SK-MEL-5 (cell line): ENCODE data around the gene DUOXA2. TPM values are rescaled to one million over a fixed set of nuclear protein-coding genes. Genes with fewer than 3 reads are reported as not detected.
"Not testable (repeated sequence)": the region's sequence is repeated elsewhere in the genome, so short reads cannot be mapped to it uniquely, and the experiment has no call there.

Experiments
- DNase-seq: peaks from one replicate; pipeline ENCODE4 v3.0.0-alpha.2; 2016; ENCODE audit warnings: low read depth, low spot score
- in situ Hi-C: cut with HindIII; loops from 2 replicates; pipeline ENCODE4 v1.10.0; 2016; ENCODE audit warnings: low sequenced_read_pairs, high pct_unique_total_duplicates, low pct_unique_long_range_greater_than_20kb
- polyA plus RNA-seq, 2 experiments: library from polyadenylated mRNA; depleted of rRNA; stranded (reverse); fragments of >200 nt; gene quantifications; 2 replicates each; pipeline ENCODE4 v1.2.3, GENCODE V29; 2015
- total RNA-seq: library from RNA; depleted of rRNA; stranded (reverse); fragments of >200 nt; shearing (Covaris generic); gene quantifications from 2 replicates; pipeline ENCODE4 v1.2.3, GENCODE V29; 2014; rRNA removed

Gene DUOXA2
- total RNA-seq: not detected in 2 replicates
- not detected in 2 replicates for polyA plus RNA-seq (2015; cell fraction: cytosol; rRNA removed)
- not detected in 2 replicates for polyA plus RNA-seq (2015; cell fraction: nucleus; rRNA removed)

GRCh38 chr15:45114076-45114750, at the start of gene DUOXA2, which contains the start of gene DUOX2:
Gene DUOXA2 (plus strand): TSS chr15:45114326. CDS start chr15:45114606, 280 bp downstream.
Gene DUOX2 (minus strand): TSS chr15:45114172. CDS start chr15:45113411, 761 bp downstream.
- in situ Hi-C loops: no loop called here
- no peak for DNase-seq

- in situ Hi-C loops: no loop called here
Measured at GRCh38 chr15:45064386-45064785, 49.7 kb upstream of the DUOXA2 start.

DNA sequence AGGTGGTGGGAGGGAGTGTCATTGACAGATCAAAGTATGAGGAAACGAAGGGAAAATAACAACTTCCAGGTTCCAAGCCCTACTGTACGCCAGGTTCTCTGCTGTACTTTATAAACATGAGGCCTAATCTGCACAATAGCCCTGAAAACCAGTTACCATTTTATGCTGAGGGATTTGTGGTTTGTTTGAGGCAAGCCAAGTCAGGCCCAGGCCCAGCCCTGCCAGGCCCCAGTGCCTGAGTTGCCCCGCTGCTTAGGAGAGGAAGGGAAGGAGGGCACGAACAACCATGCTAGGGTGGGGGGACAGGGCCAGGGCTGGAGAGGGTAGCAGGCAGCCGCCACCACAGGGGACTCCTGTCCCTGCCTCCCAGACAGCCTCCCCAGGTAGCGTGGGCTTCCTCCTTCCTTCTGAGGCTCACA, 44.2 kb upstream of the DUOXA2 start:
- in situ Hi-C loops, DNase-seq: not testable (repeated sequence)

More at GRCh38 chr15:45064386-45064785, 49.7 kb upstream of the DUOXA2 start:
- DNase-seq: peak; percentile 23

DNA sequence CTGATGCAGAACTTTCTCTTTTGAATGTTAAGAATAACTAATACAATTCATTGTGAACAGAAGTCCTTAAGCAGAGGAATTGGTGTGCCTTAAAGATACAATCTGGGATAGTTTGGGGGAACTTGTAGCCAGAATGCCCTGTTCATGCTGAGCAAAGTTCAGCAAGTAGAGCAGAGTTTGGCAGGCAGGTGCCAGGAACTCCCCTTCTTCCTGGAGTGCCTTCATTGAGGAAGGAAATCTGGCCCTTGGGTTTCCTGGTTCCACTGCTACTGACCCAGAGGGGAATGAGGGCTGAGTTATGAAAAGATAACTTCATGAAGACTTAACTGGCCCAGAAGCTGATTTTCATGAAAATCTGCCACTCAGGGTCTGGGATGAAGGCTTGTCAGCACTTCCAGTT, 40.5 kb upstream of the DUOXA2 start:
- in situ Hi-C loops: not testable (repeated sequence)

GRCh38 chr15:45075440-45076320, 38.4 kb upstream of the DUOXA2 start:
- in situ Hi-C loops, DNase-seq: not testable (repeated sequence)

More for the DNA sequence above, 40.5 kb upstream of the DUOXA2 start:
- DNase-seq: not testable (repeated sequence)

DNA sequence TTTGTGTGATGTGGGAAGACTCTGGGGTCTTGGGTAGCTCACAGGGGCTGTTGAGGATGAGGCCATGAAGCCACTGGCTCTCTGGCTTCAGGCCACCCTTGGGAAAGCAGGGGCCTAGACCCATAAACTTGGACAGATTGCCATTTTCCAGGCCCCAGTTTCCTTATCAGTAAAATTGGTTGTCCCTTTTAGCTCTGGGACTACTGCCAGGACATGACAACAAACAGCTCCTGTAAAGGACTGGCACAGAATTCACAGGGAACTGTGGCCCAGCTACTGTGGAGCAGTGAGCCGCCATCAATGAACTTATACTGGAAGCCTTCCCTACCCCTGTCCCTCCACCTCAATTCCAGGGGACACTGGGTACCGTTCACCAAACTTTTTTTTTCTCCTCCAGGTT, 36.7 kb upstream of the DUOXA2 start:
- DNase-seq, in situ Hi-C loops: not testable (repeated sequence)

GRCh38 chr15:45079201-45079600, 34.9 kb upstream of the DUOXA2 start:
- in situ Hi-C loops, DNase-seq: not testable (repeated sequence)

DNA sequence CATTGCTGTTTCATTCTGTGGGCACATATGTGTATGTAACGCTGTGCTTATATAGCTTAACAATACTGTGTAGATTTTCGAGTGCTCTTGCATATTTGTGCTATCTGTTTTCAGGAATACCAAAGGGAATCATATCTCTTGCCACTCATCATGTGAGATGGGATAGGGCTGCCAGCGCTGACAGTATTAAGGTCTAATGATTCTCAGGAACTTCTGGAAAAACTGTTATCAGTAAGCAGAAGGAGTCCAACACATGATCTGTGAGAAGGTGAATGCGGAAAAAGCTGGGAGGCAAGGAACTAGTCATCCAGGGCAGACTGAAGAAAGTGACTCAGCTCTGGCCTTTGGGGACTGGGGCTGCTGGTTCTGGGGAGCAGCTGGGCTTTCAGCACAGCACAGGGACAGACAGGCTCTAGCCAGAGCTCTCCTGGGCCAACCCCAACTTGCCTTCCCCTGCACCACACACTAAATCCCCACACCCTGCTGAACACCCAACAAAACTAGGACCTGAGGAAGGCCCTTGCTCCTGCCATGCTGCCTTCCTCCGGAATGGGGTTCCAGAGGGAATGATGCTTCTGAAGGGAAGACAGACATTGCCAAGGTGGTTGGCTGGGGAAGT, 34.4 kb upstream of the DUOXA2 start:
- in situ Hi-C loops, DNase-seq: not testable (repeated sequence)

GRCh38 chr15:45080593-45080992, 33.5 kb upstream of the DUOXA2 start:
- DNase-seq, in situ Hi-C loops: not testable (repeated sequence)

- in situ Hi-C loops, DNase-seq: not testable (repeated sequence)
Measured at GRCh38 chr15:45082412-45082811, 31.7 kb upstream of the DUOXA2 start.

GRCh38 chr15:45083223-45083622, 30.9 kb upstream of the DUOXA2 start:
- DNase-seq: no peak
- in situ Hi-C loops: no loop called here

- in situ Hi-C loops: no loop called here
- DNase-seq: no peak
Measured at GRCh38 chr15:45084163-45084562, 30.0 kb upstream of the DUOXA2 start.

GRCh38 chr15:45087513-45087912, 26.6 kb upstream of the DUOXA2 start:
- DNase-seq: peak; percentile 22
- in situ Hi-C loops: no loop called here

GRCh38 chr15:45088801-45089711, 25.1 kb upstream of the DUOXA2 start:
- no peak for DNase-seq
- in situ Hi-C loops: no loop called here

DNA sequence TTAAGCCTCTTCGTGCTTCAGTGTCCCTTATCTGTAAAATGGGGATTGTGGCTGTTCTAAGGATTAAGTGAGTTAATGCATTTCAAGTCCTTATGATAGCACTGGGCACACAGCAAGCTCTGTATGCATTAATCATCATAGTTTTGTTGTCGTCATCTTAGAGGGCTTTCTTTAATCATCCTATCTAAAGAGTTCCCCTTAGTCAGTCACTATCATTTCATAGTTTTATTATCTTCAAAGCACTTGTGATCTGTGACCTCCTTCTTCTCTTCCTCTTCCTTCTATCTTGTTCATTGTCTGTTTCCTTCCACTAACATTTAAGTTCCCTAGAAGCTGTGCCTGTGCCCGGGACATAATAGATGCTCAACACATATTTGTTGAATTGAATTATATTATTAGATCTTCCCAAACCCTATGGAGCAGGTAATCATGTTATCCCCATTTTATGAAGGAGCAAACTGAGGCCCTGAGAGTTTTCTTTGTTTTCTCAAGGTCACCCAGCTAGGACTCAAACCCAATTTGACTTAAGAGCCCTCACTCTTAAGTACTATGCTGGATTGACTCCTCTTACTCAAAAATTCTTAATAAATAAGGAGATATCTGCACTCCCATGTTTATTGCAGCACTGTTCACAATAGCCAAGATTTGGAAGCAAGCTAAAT, 24.3 kb upstream of the DUOXA2 start:
- in situ Hi-C loops: no loop called here
- no peak for DNase-seq

- DNase-seq: no peak
- in situ Hi-C loops: no loop called here
Measured at GRCh38 chr15:45091161-45091560, 23.0 kb upstream of the DUOXA2 start.
